T-cell (primary cell): ENCODE data around the gene TENT4A. TPM values are rescaled to one million over a fixed set of nuclear protein-coding genes. Genes with fewer than 3 reads are reported as not detected.

Experiments used
- ATAC-seq, 4 experiments: fragments of 200-7000 bp in 3 of 4; fragments of 150-1000 bp in 1 of 4; cut with Tn5 transposase; replicated peaks in 1 of 4; 1 replicate in 3 of 4; 2 replicates in 1 of 4; pipeline ENCODE4 v1.10.0; 2021; ENCODE audit warnings: moderate library complexity in 3 of 4, mild to moderate bottlenecking in 2 of 4, moderate number of reproducible peaks in 1 of 4
- CTCF ChIA-PET, 2 donors: fragments of 300-600 bp; sonication (Branson Sonifier 250); formaldehyde crosslinking; loops; one replicate each; lab custom pipeline; 2022; ENCODE audit warnings: antibody characterized with exemption in 2 of 2; lab: Charles Lee
- POLR2A ChIA-PET, 2 donors: fragments of 300-600 bp; sonication (Branson Sonifier 250); formaldehyde crosslinking; loops; one replicate each; lab custom pipeline; 2022; ENCODE audit warnings: antibody characterized with exemption in 2 of 2; lab: Charles Lee
- DNase-seq, 35 experiments: peaks; one replicate each; pipeline versions ENCODE4 v3.0.0 to v3.0.0-alpha.2; 2013 to 2023
- H3K27ac ChIP-seq: one replicate; pipeline ENCODE4 v1.5.1; 2013; ENCODE audit warnings: low read length
- H3K27me3 ChIP-seq, 2 experiments: replicated peaks in 1 of 2; 1 replicate in 1 of 2; 2 replicates in 1 of 2; pipeline versions ENCODE4 v1.6.1 to v1.7.0; 2013; ENCODE audit warnings: low read length in 1 of 2, mixed read lengths in 1 of 2; ENCODE audit not compliant: control insufficient read depth in 2 of 2, insufficient read depth in 2 of 2; ENCODE audit errors: extremely low read depth in 1 of 2
- H3K36me3 ChIP-seq, 2 donors: 1 replicate in 1 of 2; 2 replicates in 1 of 2; pipeline versions ENCODE4 v1.6.1 to v1.7.0; 2013; ENCODE audit warnings: low read length in 1 of 2; ENCODE audit not compliant: control insufficient read depth in 2 of 2, insufficient read depth in 1 of 2; ENCODE audit errors: extremely low read depth in 1 of 2
- H3K4me1 ChIP-seq, 2 experiments: 1 replicate in 1 of 2; 2 replicates in 1 of 2; pipeline versions ENCODE4 v1.6.1 to v1.7.0; 2013; ENCODE audit warnings: low read length in 2 of 2, mixed read lengths in 1 of 2; ENCODE audit not compliant: insufficient read depth in 2 of 2, control insufficient read depth in 1 of 2; ENCODE audit errors: extremely low read depth in 1 of 2
- H3K4me3 ChIP-seq, 2 donors: 1 replicate in 1 of 2; 2 replicates in 1 of 2; pipeline versions ENCODE4 v1.5.1 to v1.7.0; 2013; ENCODE audit warnings: mild to moderate bottlenecking in 2 of 2, low read length in 1 of 2, moderate library complexity in 1 of 2; ENCODE audit not compliant: control insufficient read depth in 1 of 2; ENCODE audit errors: extremely low read depth in 1 of 2
- H3K9me3 ChIP-seq: 2 replicates; pipeline ENCODE4 v1.7.0; 2013
- H3K27ac Mint-ChIP-seq, 2 donors: one replicate each; pipeline ENCODE4 v1.8.0; 2020 to 2021; ENCODE audit warnings: mild to moderate bottlenecking in 2 of 2, mixed read lengths in 2 of 2
- H3K27me3 Mint-ChIP-seq, 2 donors: one replicate each; pipeline ENCODE4 v1.8.0; 2021 to 2022; ENCODE audit warnings: mixed read lengths in 2 of 2
- H3K36me3 Mint-ChIP-seq: one replicate; pipeline ENCODE4 v1.8.0; 2021; ENCODE audit warnings: mixed read lengths
- H3K4me1 Mint-ChIP-seq, 3 donors: one replicate each; pipeline ENCODE4 v1.8.0; 2020 to 2022; ENCODE audit warnings: mixed read lengths in 3 of 3, mild to moderate bottlenecking in 1 of 3
- H3K4me3 Mint-ChIP-seq, 3 donors: one replicate each; pipeline ENCODE4 v1.8.0; 2020 to 2022; ENCODE audit warnings: mild to moderate bottlenecking in 3 of 3, mixed read lengths in 3 of 3, moderate library complexity in 3 of 3
- H3K9me3 Mint-ChIP-seq, 3 donors: one replicate each; pipeline ENCODE4 v1.8.0; 2020 to 2022; ENCODE audit warnings: mixed read lengths in 3 of 3
- WGBS: methylation state at CpG from one replicate; pipeline ENCODE4 v1.1.5; 2013; ENCODE audit warnings: missing lambda C conversion rate; ENCODE audit not compliant: insufficient coverage; 5-methylcytosine and 5-hydroxymethylcytosine counted together
- total RNA-seq, 35 experiments: library from RNA in 6 of 35; stranded (reverse) in 6 of 35; fragments of 120-200 nt in 1 of 35; gene quantifications; one replicate each; pipeline versions ENCODE4 v1.2.1 to v1.2.4 and lab custom pipeline; 2013 to 2026

Gene TENT4A
- total RNA-seq, 5 donors from 2014 or later (not counting 1 experiment from before 2014, with no cell fraction given) = 42.7 to 62.9 (median 45.6) TPM

DNA sequence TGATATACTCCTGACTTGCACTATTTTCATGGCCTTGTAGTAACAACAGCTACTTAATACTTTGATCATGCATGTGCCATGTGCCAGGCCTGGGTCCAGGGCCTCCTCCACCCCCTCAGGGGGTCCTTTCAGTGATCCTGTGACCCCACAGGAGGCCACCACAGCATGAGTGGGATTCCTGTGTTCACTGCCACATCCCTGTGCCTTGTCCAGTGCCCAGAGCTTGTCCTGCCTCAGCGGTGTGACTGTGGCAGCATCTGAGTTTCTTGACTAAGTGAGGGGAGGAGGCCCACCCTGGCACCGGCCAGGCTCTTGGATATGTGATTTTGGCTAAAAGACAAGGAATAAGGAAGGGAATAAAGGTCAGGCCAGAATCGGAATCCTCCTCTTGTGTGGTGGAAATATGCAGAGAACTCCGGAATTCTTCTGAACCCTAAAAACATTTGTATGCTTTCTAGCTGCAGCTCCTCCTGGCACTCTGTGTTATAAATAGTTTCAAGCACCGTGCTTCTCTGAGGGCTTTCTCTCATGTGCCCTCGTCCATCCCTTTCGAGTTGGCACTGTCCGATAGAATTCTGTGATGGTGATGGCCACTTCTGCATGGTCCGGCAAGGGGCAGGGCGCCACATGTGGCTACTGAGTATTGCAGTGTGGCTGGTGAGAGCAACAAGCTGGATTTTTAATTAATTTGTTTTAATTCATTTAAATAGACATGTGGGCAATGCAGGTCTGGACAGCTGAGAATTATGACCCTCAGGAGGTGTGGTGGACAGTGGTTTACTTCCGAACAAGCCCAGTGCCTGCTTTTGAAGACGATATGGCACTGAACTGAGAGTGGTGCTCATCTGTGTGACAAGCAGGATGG, 31.8 kb downstream of the TENT4A start:
- ChIA-PET POLR2A (no interaction called here), CTCF (interaction anchor here (0.5 to 1.6 kb wide), 16 partner anchors 8 to 1876 kb away, joined by 3 to 7 read pairs (median 4); partner anchors contain the start of genes NSUN2 (in 2 of the 2) and SRD5A1 (in 2 of the 2))
- Histone ChIP-seq H3K4me3 (no peak overlapping the region), H3K4me1 (peaks cover 0 to 3% of the 10 kb centered on the region in 2 experiments), H3K27ac (no peak overlapping the region), H3K27me3 (no peaks in the 10 kb centered on the region), H3K9me3 (no peaks in the 10 kb centered on the region), H3K36me3 (peaks cover 14 to 75% of the 10 kb centered on the region in 2 donors)
- Mint-ChIP-seq H3K27ac (peak overlapping the region in 1 of 2 donors; percentile 22), H3K4me1 (peaks cover 4 to 16% (median 5%) of the 10 kb centered on the region in 3 donors), H3K9me3 (no peaks in the 10 kb centered on the region), H3K36me3 (peaks cover 50% of the 10 kb centered on the region), H3K27me3 (no peaks in the 10 kb centered on the region), H3K4me3 (no peak overlapping the region)
- WGBS = 90% methylated on average over 8 of the region's 12 CpGs
- no peak for ATAC-seq
- no peak for DNase-seq

DNA sequence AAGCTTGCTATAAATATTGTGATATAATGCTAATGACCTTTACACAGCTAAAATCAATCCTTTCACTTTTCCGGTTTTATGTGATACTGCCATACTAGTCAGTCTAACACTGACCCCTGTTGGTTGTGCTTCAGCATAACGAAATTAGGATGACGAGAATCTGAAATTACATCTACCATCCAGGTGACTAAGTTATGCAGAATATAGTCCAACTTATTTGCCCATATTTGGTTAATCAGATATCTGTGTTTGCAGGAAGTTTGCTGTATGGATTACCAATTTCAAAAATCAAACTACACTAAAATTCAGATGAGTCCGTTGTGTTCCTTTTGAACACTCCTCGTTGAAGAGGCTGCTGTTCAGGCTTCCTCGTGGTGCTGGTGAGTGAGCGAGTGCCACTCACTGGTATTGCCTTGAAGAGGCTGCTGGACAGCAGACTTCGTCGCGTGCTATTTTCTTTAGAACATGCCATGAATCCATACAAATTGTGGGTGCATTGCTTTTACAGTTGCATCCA, 32.5 kb downstream of the TENT4A start:
- no peaks in the 10 kb centered on the region for H3K9me3 Mint-ChIP-seq
- Histone ChIP-seq H3K27ac (no peak overlapping the region), H3K4me3 (no peak overlapping the region), H3K27me3 (no peaks in the 10 kb centered on the region), H3K4me1 (peaks cover 0 to 3% of the 10 kb centered on the region in 2 experiments), H3K9me3 (no peaks in the 10 kb centered on the region), H3K36me3 (peaks cover 12 to 75% of the 10 kb centered on the region in 2 donors)
- peak overlapping the region in 1 of 2 donors; percentile 22 for H3K27ac Mint-ChIP-seq
- WGBS = 97% methylated on average over 7 of the region's 10 CpGs
- H3K4me1 Mint-ChIP-seq = peaks cover 2 to 16% (median 5%) of the 10 kb centered on the region in 3 donors
- ChIA-PET CTCF (interaction anchor here (0.5 to 1.6 kb wide), 13 partner anchors 9 to 1252 kb away, joined by 3 to 7 read pairs (median 4); partner anchors contain the start of genes NSUN2 (in 2 of the 2) and SRD5A1 (in 2 of the 2)), POLR2A (no interaction called here)
- H3K4me3 Mint-ChIP-seq = no peak overlapping the region
- peak in 11 of 35 experiments; percentile 9 to 75 (median 21) for DNase-seq
- H3K27me3 Mint-ChIP-seq = no peaks in the 10 kb centered on the region
- peaks cover 52% of the 10 kb centered on the region for H3K36me3 Mint-ChIP-seq
- peak in 3 of 4 experiments; percentile 63 to 75 (median 64) for ATAC-seq

DNA sequence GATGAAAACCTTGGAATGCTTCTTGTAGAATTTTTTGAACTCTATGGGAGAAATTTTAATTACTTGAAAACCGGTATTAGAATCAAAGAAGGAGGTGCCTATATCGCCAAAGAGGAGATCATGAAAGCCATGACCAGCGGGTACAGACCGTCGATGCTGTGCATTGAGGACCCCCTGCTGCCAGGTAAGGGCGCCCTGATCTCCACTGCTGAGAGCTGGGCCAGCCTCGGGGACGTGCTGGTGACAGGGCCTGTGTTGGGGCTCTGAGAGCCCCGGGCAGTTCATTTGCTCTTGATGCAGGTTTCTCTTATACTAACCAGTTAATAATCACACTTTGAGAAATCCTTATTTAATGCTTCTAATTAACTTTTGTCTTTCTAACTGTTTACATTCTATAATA, 33.0 kb downstream of the TENT4A start:
- Histone ChIP-seq H3K4me1 (peaks cover 0 to 3% of the 10 kb centered on the region in 2 experiments), H3K9me3 (no peaks in the 10 kb centered on the region), H3K4me3 (no peak overlapping the region), H3K27ac (no peak overlapping the region), H3K27me3 (no peaks in the 10 kb centered on the region), H3K36me3 (peaks cover 12 to 75% of the 10 kb centered on the region in 2 donors)
- Mint-ChIP-seq H3K27me3 (no peaks in the 10 kb centered on the region), H3K36me3 (peaks cover 57% of the 10 kb centered on the region), H3K4me3 (no peak overlapping the region), H3K27ac (no peak overlapping the region), H3K4me1 (peaks cover 2 to 16% (median 5%) of the 10 kb centered on the region in 3 donors), H3K9me3 (no peaks in the 10 kb centered on the region)
- ATAC-seq (no peak), DNase-seq (no peak)
- ChIA-PET POLR2A (no interaction called here), CTCF (interaction anchor here (1.2 to 1.5 kb wide), 4 partner anchors 113 to 1252 kb away, joined by 4 to 7 read pairs (median 6); partner anchors contain the start of genes NSUN2 (in 2 of the 2) and SRD5A1 (in 2 of the 2))
- 97% methylated on average over 8 of the region's 9 CpGs for WGBS

DNA sequence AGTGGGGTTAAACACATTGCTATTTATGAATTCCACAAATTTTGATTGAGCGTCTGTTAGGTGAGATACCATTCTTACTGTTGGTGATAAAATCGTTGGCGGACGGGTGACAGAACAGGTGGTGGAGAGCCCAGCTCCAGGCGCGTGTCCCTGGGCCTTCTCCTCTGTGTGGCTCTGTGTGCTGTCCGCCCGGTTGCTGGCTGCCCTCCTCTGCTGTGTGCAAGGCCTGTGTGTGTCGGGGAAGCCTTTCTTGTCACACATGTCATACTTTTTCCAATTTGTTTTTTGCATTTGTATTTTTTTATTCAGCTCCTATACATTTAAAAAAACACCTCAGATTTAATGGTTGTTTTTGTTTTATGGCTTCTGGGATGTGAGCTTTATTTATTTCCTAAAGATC, 33.9 kb downstream of the TENT4A start:
- CTCF ChIA-PET = interaction anchor here in 1 of 2 donors (0.5 to 1.1 kb wide), 2 partner anchors 114 to 128 kb away, joined by 3 read pairs; partner anchors contain the start of genes NSUN2 and SRD5A1
- WGBS = 100% methylated on average over 1 of the region's 9 CpGs

DNA sequence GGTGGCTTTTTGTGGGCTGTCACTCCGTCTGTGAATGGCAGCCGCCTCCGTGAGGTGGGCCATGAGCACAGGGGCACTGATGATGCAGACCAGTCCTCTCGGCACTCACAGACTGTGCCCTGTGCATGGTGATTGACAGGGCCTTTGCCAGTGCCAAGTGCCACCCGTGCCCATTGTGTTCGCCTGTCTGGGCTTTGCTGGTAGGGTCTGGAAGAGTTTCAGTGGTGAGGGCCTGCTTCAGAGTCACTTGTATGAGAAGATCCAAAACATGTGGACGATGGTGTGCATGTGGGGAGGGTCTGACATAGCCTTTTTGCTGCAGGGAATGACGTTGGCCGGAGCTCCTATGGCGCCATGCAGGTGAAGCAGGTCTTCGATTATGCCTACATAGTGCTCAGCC, 34.9 kb downstream of the TENT4A start:
- ATAC-seq = no peak
- no peak overlapping the region for H3K4me3 Mint-ChIP-seq
- H3K36me3 Mint-ChIP-seq = peaks cover 61% of the 10 kb centered on the region
- ChIA-PET CTCF (interaction anchor here in 1 of 2 donors (0.7 to 1.1 kb wide), 2 partner anchors 115 to 116 kb away, joined by 3 read pairs; partner anchors contain the start of genes NSUN2 and SRD5A1), POLR2A (no interaction called here)
- H3K4me1 ChIP-seq = peaks cover 0 to 3% of the 10 kb centered on the region in 2 experiments
- no peak overlapping the region for H3K27ac ChIP-seq
- no peaks in the 10 kb centered on the region for H3K9me3 ChIP-seq
- H3K27ac Mint-ChIP-seq = no peak overlapping the region
- H3K27me3 Mint-ChIP-seq = no peaks in the 10 kb centered on the region
- peaks cover 2 to 16% (median 5%) of the 10 kb centered on the region in 3 donors for H3K4me1 Mint-ChIP-seq
- no peaks in the 10 kb centered on the region for H3K27me3 ChIP-seq
- no peak overlapping the region for H3K4me3 ChIP-seq
- WGBS = 100% methylated on average over 10 of the region's 11 CpGs
- H3K36me3 ChIP-seq = peaks cover 18 to 76% of the 10 kb centered on the region in 2 donors
- no peak for DNase-seq
- no peaks in the 10 kb centered on the region for H3K9me3 Mint-ChIP-seq

More for the DNA sequence above, 33.9 kb downstream of the TENT4A start:
- no peak for DNase-seq
- no peaks in the 10 kb centered on the region for H3K27me3 ChIP-seq
- POLR2A ChIA-PET = no interaction called here
- Mint-ChIP-seq H3K27me3 (no peaks in the 10 kb centered on the region), H3K36me3 (peaks cover 64% of the 10 kb centered on the region), H3K4me3 (no peak overlapping the region), H3K9me3 (no peaks in the 10 kb centered on the region), H3K4me1 (peaks cover 2 to 16% (median 5%) of the 10 kb centered on the region in 3 donors), H3K27ac (no peak overlapping the region)
- H3K27ac ChIP-seq = no peak overlapping the region
- H3K36me3 ChIP-seq = peaks cover 12 to 74% of the 10 kb centered on the region in 2 donors
- no peaks in the 10 kb centered on the region for H3K9me3 ChIP-seq
- no peak for ATAC-seq
- no peak overlapping the region for H3K4me3 ChIP-seq
- peaks cover 0 to 3% of the 10 kb centered on the region in 2 experiments for H3K4me1 ChIP-seq
